ENCODE results near the gene IL13RA1.
"Not testable (repeated sequence)": the region's sequence is repeated elsewhere in the genome, so short reads cannot be mapped to it uniquely, and the experiment has no call there.

IL13RA1 gene

GRCh38 chrX:118729042-118729652, 1.7 kb downstream of the IL13RA1 start:
- no peak for DNase-seq (ENCODE audit: low read depth in 2 of 2)

GRCh38 chrX:118730500-118731247, 3.3 kb downstream of the IL13RA1 start:
- DNase-seq (ENCODE audit: low read depth in 2 of 2) = no peak

- not testable (repeated sequence) for DNase-seq (ENCODE audit: low read depth in 2 of 2)
These were observed 5.1 kb downstream of the IL13RA1 start for GRCh38 chrX:118732551-118732950.

- no peak for DNase-seq (ENCODE audit: low read depth in 2 of 2)
These were observed 7.5 kb downstream of the IL13RA1 start for GRCh38 chrX:118734909-118735308.

- no peak for DNase-seq (ENCODE audit: low read depth in 2 of 2)
These were observed 9.1 kb downstream of the IL13RA1 start for GRCh38 chrX:118736394-118737010.

GRCh38 chrX:118739577-118739976, 12.2 kb downstream of the IL13RA1 start:
- DNase-seq (ENCODE audit: low read depth in 2 of 2) = no peak

GRCh38 chrX:118740276-118740889, 13.0 kb downstream of the IL13RA1 start:
- no peak for DNase-seq (ENCODE audit: low read depth in 2 of 2)

GRCh38 chrX:118742176-118742575, 14.8 kb downstream of the IL13RA1 start:
- DNase-seq (ENCODE audit: low read depth in 2 of 2) = no peak

- DNase-seq (ENCODE audit: low read depth in 2 of 2) = no peak
These were observed 18.2 kb downstream of the IL13RA1 start for GRCh38 chrX:118745570-118745969.

- no peak for DNase-seq (ENCODE audit: low read depth in 2 of 2)
These were observed 24.8 kb downstream of the IL13RA1 start for GRCh38 chrX:118751950-118752783.

- no peak for DNase-seq (ENCODE audit: low read depth in 2 of 2)
These were observed 28.2 kb downstream of the IL13RA1 start for GRCh38 chrX:118755633-118756032.

- DNase-seq (ENCODE audit: low read depth in 2 of 2) = no peak
These were observed 28.7 kb downstream of the IL13RA1 start for GRCh38 chrX:118756101-118756500.

- DNase-seq (ENCODE audit: low read depth in 2 of 2) = no peak
These were observed 31.1 kb downstream of the IL13RA1 start for GRCh38 chrX:118758511-118758910.

- no peak for DNase-seq (ENCODE audit: low read depth in 2 of 2)
These were observed 32.6 kb downstream of the IL13RA1 start for GRCh38 chrX:118760025-118760424.

GRCh38 chrX:118761939-118762707, 34.7 kb downstream of the IL13RA1 start:
- no peak for DNase-seq (ENCODE audit: low read depth in 2 of 2)

- DNase-seq (ENCODE audit: low read depth in 2 of 2) = no peak
These were observed 36.1 kb downstream of the IL13RA1 start for GRCh38 chrX:118763489-118763888.

GRCh38 chrX:118764122-118764521, 36.7 kb downstream of the IL13RA1 start:
- DNase-seq (ENCODE audit: low read depth in 2 of 2) = no peak

- DNase-seq (ENCODE audit: low read depth in 2 of 2) = no peak
These were observed 42.8 kb downstream of the IL13RA1 start for GRCh38 chrX:118770133-118770760.

GRCh38 chrX:118772051-118772450, 44.6 kb downstream of the IL13RA1 start:
- DNase-seq (ENCODE audit: low read depth in 2 of 2) = no peak

GRCh38 chrX:118773782-118774181, 46.4 kb downstream of the IL13RA1 start:
- DNase-seq (ENCODE audit: low read depth in 2 of 2) = no peak
